Measurements from ENCODE around the gene IGSF21.

GRCh38 chr1:18246543-18246942 is 138.9 kb downstream of the IGSF21 start:
- TF ChIP-seq CTCF (IDR thresholded peaks at IDR 0.05) (no peak), POLR2A (IDR thresholded peaks at IDR 0.05) (no peak)

Measured in tibial nerve (tissue), 3 donors.